H4 (cell line): ENCODE results near the gene KCNMA1. TPM values are rescaled to one million over a fixed set of nuclear protein-coding genes. Genes with fewer than 3 reads are reported as not detected.
"Not testable (repeated sequence)": the region's sequence is repeated elsewhere in the genome, so short reads cannot be mapped to it uniquely, and the experiment has no call there.

Experiments
- DNase-seq: peaks from one replicate; pipeline ENCODE4 v3.0.0-alpha.2; 2015; ENCODE audit warnings: low spot score
- total RNA-seq: library from RNA; depleted of rRNA; stranded (reverse); fragments of >200 nt; shearing (Covaris generic); gene quantifications from 2 replicates; pipeline ENCODE4 v1.2.3, GENCODE V29; 2014

Gene KCNMA1
- total RNA-seq, 1 experiment from 2014 or later: 8.4 TPM

GRCh38 chr10:77368006-77368405 is 269.6 kb downstream of the KCNMA1 start:
- DNase-seq: no peak

- DNase-seq: no peak
These were observed 274.4 kb downstream of the KCNMA1 start for GRCh38 chr10:77363210-77363609.

- no peak for DNase-seq
These were observed 275.8 kb downstream of the KCNMA1 start for GRCh38 chr10:77361831-77362230.

GRCh38 chr10:77361426-77361825 is 276.2 kb downstream of the KCNMA1 start:
- no peak for DNase-seq

- DNase-seq: no peak
These were observed 276.8 kb downstream of the KCNMA1 start for GRCh38 chr10:77360835-77361234.

GRCh38 chr10:77359950-77360520 is 277.6 kb downstream of the KCNMA1 start:
- no peak for DNase-seq

- DNase-seq: no peak
These were observed 278.3 kb downstream of the KCNMA1 start for GRCh38 chr10:77359287-77359691.

GRCh38 chr10:77358656-77359055 is 279.0 kb downstream of the KCNMA1 start:
- no peak for DNase-seq

- DNase-seq: peak; percentile 19
These were observed 279.8 kb downstream of the KCNMA1 start for GRCh38 chr10:77357611-77358310.

GRCh38 chr10:77357185-77357584 is 280.4 kb downstream of the KCNMA1 start:
- no peak for DNase-seq

- DNase-seq: peak; percentile 62
These were observed 281.8 kb downstream of the KCNMA1 start for GRCh38 chr10:77355844-77356243.

GRCh38 chr10:77351386-77351785 is 286.2 kb downstream of the KCNMA1 start:
- DNase-seq: peak; percentile 14

- DNase-seq: peak; percentile 97
These were observed 286.9 kb downstream of the KCNMA1 start for GRCh38 chr10:77350711-77351119.

- no peak for DNase-seq
These were observed 287.5 kb downstream of the KCNMA1 start for GRCh38 chr10:77350134-77350533.

- DNase-seq: no peak
These were observed 288.4 kb downstream of the KCNMA1 start for GRCh38 chr10:77349226-77349625.

- no peak for DNase-seq
These were observed 288.9 kb downstream of the KCNMA1 start for GRCh38 chr10:77348751-77349150.

GRCh38 chr10:77348082-77348481 is 289.5 kb downstream of the KCNMA1 start:
- DNase-seq: no peak

GRCh38 chr10:77347052-77347451 is 290.6 kb downstream of the KCNMA1 start:
- no peak for DNase-seq

- no peak for DNase-seq
These were observed 296.6 kb downstream of the KCNMA1 start for GRCh38 chr10:77341055-77341454.

- DNase-seq: not testable (repeated sequence)
These were observed 297.7 kb downstream of the KCNMA1 start for GRCh38 chr10:77339872-77340271.

- DNase-seq: no peak
These were observed 298.4 kb downstream of the KCNMA1 start for GRCh38 chr10:77339166-77339565.

GRCh38 chr10:77338143-77338542 is 299.5 kb downstream of the KCNMA1 start:
- DNase-seq: no peak

- DNase-seq: no peak
These were observed 303.1 kb downstream of the KCNMA1 start for GRCh38 chr10:77334501-77334900.
